IPS-15b (cell line): ENCODE results near the gene PPIF.

Source experiments
- H3K27me3 ChIP-seq: one replicate; pipeline ENCODE4 v1.6.1; 2013; ENCODE audit warnings: low read length; ENCODE audit not compliant: control insufficient read depth, insufficient read depth
- H3K36me3 ChIP-seq: one replicate; pipeline ENCODE4 v1.6.1; 2013; ENCODE audit warnings: low read length; ENCODE audit not compliant: control insufficient read depth, insufficient read depth
- H3K4me1 ChIP-seq: one replicate; pipeline ENCODE4 v1.6.1; 2013; ENCODE audit warnings: mild to moderate bottlenecking, low read length; ENCODE audit not compliant: control insufficient read depth, insufficient read depth
- H3K4me3 ChIP-seq: one replicate; pipeline ENCODE4 v1.5.1; 2013; ENCODE audit warnings: low read depth, low read length
- H3K9ac ChIP-seq: one replicate; pipeline ENCODE4 v1.6.1; 2013; ENCODE audit warnings: low read depth, mild to moderate bottlenecking, low read length
- H3K9me3 ChIP-seq: one replicate; pipeline ENCODE4 v1.6.1; 2013; ENCODE audit warnings: mild to moderate bottlenecking, low read length; ENCODE audit not compliant: control insufficient read depth, insufficient read depth

PPIF gene

DNA sequence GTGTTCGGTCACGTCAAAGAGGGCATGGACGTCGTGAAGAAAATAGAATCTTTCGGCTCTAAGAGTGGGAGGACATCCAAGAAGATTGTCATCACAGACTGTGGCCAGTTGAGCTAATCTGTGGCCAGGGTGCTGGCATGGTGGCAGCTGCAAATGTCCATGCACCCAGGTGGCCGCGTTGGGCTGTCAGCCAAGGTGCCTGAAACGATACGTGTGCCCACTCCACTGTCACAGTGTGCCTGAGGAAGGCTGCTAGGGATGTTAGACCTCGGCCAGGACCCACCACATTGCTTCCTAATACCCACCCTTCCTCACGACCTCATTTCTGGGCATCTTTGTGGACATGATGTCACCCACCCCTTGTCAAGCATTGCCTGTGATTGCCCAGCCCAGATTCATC, 6.5 kb downstream of the PPIF start:
- H3K27me3 ChIP-seq: no peaks in the 10 kb centered on the region
- H3K9ac ChIP-seq: no peak overlapping the region
- H3K9me3 ChIP-seq: no peaks in the 10 kb centered on the region
- H3K4me3 ChIP-seq: no peak overlapping the region
- H3K36me3 ChIP-seq: peaks cover 42% of the 10 kb centered on the region
- H3K4me1 ChIP-seq: no peaks in the 10 kb centered on the region

DNA sequence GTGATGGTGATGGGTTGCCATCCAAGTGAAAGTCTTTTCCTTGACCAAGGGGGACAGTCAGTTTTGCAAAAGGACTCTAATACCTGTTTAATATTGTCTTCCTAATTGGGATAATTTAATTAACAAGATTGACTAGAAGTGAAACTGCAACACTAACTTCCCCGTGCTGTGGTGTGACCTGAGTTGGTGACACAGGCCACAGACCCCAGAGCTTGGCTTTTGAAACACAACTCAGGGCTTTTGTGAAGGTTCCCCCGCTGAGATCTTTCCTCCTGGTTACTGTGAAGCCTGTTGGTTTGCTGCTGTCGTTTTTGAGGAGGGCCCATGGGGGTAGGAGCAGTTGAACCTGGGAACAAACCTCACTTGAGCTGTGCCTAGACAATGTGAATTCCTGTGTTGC, 6.9 kb downstream of the PPIF start:
- Histone ChIP-seq H3K27me3 (no peaks in the 10 kb centered on the region), H3K4me3 (no peak overlapping the region), H3K4me1 (no peaks in the 10 kb centered on the region), H3K36me3 (peaks cover 40% of the 10 kb centered on the region), H3K9ac (no peak overlapping the region), H3K9me3 (no peaks in the 10 kb centered on the region)

DNA sequence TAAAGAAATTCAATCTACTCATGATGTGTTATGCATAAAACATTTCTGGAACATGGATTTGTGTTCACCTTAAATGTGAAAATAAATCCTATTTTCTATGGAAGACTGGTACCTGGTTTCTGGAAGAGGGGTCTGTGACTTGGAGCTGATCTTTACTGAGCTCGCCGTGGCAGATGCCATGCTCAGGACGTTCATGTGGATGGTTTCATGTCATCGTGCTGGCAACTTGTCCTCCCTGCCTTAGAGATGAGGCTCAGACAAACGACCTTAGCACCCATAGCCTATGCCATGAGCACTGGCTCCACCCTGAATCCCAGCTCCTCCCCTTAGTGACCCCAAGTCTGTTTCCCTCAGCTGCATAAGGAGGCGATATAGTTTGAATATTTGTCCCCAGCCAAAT, 7.3 kb downstream of the PPIF start:
- Histone ChIP-seq H3K27me3 (no peaks in the 10 kb centered on the region), H3K36me3 (peaks cover 36% of the 10 kb centered on the region), H3K9me3 (no peaks in the 10 kb centered on the region), H3K4me1 (no peaks in the 10 kb centered on the region), H3K4me3 (no peak overlapping the region), H3K9ac (no peak overlapping the region)

DNA sequence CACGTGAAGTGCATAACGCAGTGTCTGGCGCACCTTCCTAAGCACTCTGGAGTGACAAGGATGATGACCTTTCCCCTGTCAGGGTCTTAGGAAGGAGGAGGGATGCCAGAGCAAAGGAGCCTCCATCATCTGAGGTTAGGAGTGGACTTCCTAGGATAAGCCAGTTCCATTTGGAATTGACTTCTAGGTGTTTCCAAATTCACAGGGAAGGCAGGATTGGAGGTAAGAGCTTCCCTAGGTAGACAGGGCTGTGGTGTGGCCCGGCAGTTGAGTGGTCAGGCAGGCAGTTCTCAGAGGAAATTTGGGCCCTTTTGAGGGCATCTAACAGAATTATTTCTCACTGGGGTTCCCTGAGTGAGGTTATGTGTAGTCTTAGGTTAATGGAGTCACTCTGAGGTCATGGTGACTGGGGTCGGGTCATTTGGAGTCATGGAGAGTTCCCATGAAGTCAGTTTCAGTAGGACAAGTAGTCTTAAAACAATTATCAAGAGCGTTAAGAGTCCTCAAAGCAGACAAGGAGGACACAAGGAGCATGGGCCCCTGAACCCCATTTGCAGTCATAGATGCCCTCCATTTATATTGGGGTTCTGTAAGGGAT, 8.2 kb downstream of the PPIF start:
- Histone ChIP-seq H3K36me3 (peaks cover 27% of the 10 kb centered on the region), H3K9me3 (no peaks in the 10 kb centered on the region), H3K9ac (no peak overlapping the region), H3K27me3 (no peaks in the 10 kb centered on the region), H3K4me1 (no peaks in the 10 kb centered on the region), H3K4me3 (no peak overlapping the region)

DNA sequence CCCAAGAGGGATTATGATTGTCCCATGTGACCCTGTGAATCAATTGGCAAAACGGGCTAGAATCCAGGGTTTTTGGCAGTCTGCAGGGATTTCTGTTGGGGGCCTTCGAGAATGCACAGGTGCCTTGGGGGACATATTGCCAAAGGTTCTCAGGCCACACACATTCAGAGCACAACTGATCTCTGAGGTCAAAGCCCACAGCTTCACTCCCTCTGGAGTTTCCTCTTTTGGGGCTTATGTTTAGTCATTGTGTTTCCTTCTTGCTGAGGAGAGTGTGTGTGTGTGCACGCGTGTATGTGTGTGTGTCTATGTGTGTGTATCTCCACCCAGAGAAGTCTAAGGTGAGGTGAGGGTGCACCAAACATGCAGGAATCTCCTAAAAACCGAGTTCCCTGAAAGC, 8.8 kb downstream of the PPIF start:
- Histone ChIP-seq H3K27me3 (no peaks in the 10 kb centered on the region), H3K9ac (no peak overlapping the region), H3K9me3 (no peaks in the 10 kb centered on the region), H3K36me3 (peaks cover 22% of the 10 kb centered on the region), H3K4me3 (no peak overlapping the region), H3K4me1 (no peaks in the 10 kb centered on the region)

DNA sequence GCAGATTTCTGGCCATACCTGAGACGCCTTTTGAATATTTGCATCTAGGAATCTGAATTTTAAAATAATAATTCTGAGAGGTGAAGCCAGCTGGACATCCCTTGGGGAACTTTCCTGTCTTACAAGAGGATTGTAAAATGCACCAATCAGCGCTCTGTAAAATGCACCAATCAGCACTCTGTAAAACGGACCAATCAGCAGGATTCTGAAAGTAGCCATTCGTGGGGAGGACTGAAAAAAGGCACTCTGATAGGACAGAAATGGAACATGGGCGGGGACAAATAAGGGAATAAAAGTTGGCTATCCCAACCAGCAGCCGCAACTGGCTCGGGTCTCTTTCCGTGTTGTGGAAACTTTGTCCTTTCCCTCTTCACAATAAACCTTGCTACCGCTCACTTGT, 9.9 kb downstream of the PPIF start:
- Histone ChIP-seq H3K4me1 (no peaks in the 10 kb centered on the region), H3K9me3 (no peaks in the 10 kb centered on the region), H3K36me3 (peaks cover 13% of the 10 kb centered on the region), H3K4me3 (no peak overlapping the region), H3K27me3 (no peaks in the 10 kb centered on the region), H3K9ac (no peak overlapping the region)

DNA sequence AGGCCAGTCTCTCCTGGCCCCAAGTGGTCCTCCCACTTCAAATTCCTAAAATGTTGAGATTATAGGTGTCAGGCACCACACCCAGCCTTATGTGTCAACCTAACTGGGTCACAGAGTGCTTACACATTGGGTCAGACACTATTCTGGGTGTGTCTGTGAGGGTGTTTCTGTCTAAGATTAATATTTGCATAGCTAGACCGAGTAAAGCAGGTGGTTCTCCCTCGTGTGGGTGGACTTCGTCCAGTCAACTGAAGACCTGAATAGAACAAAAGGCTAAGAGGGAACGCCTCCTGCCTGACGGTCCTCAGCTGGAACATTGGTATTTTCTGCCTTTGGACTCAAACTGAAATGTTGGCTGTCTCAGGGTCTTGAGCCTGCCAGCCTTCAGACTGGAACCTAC, 11.5 kb downstream of the PPIF start:
- Histone ChIP-seq H3K4me1 (no peaks in the 10 kb centered on the region), H3K27me3 (no peaks in the 10 kb centered on the region), H3K36me3 (peaks cover 2% of the 10 kb centered on the region), H3K9me3 (no peaks in the 10 kb centered on the region), H3K9ac (no peak overlapping the region), H3K4me3 (no peak overlapping the region)

DNA sequence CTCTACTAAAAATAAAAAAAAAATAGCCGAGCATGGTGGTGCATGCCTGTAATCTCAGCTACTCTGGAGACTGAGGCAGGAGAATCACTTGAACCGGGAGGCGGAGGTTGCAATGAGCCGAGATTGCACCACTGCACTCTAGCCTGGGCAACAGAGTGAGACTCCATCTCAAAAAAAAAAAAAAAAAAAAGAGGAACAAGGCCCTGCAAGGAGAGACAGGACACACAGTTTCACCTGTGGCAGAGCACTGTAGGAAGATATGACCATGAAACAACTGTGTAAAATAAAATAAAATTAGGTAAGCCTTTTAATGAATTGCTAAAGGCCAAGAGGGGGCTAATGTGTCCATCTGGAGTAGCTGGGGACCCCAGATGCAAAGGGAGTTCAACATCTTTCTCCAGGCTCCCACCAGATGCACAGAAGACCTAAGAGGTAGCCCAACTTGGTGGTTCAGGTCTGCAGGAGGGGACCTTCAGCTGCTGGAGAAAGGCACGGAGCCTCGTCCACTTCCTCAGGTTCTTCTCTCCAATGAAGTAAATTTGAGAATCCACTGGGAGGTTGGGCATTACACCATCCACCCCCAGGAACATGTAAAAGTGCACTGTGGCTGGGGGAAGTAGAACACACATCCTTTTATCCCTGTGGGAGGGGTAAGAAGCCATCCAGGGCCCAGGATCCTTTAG, 12.7 kb downstream of the PPIF start:
- no peaks in the 10 kb centered on the region for H3K27me3 ChIP-seq
- H3K4me1 ChIP-seq: no peaks in the 10 kb centered on the region
- no peaks in the 10 kb centered on the region for H3K9me3 ChIP-seq
- H3K36me3 ChIP-seq: no peaks in the 10 kb centered on the region
- H3K4me3 ChIP-seq: no peak overlapping the region
- no peak overlapping the region for H3K9ac ChIP-seq

DNA sequence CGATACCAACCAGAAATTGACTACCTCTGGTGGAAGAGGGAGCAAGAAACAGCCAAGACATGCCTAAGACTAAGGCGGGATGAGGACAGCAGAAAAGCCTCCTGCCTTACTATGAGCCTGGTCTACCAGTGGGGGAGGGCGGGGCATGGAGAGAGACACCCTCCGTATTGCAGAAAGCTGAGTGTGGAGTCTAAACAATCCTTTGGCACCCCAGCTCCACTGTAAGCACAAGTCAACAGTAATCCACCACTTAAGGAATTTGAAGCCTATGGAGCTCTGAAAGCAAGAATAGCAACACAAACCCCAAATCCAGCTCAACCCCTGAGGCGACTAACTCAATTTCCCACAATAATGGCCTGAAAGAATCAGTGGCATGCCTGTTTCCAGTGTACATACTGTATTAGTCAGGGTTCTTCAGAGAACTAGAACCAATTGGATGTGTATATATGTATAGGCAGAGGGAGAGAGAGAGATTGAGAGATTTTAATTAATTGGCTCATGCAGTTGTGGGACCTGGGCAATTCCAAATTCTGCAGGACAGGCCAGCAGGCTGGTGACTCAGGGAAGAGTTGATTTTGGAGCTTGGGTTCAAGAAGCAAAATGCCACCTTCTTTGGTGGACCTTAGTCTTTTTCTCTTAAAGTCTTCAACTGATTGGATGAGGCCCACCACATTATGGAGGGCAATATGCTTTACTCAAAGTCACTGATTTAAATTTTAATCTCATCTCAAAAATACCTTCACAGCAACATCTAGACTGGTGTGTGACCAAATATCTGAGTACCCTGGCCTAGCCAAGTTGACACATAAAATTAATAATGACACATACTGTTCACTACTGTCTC, 13.5 kb downstream of the PPIF start:
- Histone ChIP-seq H3K9ac (no peak overlapping the region), H3K4me1 (no peaks in the 10 kb centered on the region), H3K4me3 (no peak overlapping the region), H3K27me3 (no peaks in the 10 kb centered on the region), H3K36me3 (no peaks in the 10 kb centered on the region), H3K9me3 (no peaks in the 10 kb centered on the region)

DNA sequence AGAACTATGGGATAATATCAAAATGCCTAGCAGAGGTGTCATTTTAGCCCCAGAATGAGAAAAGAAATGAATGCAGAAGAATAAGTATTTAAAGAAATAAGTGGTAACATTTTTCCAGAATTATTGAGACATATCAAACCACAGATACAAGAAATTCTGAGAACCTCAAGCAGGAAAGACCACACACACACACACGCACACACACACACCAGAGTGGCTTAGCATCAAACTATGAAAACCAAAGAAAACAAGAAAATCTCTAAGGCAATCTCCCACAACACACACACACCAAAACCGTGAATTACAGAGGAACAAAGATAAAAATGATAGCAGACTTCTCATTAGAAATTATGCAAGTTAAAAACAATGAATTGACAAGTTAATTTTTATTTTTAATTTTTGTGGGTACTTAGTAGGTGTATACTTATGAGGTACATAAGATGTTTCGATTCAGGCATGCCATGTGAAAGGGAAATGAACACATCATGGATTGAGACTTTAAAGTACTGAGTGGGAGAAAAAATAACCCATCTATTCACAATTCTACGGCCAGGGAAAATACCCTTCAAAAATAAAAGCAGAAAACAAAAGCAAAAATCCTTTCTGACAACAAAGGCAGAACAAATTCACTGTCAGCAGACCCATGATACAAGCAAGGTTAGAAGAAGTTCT, 14.6 kb downstream of the PPIF start:
- H3K9ac ChIP-seq: no peak overlapping the region
- no peaks in the 10 kb centered on the region for H3K9me3 ChIP-seq
- H3K27me3 ChIP-seq: no peaks in the 10 kb centered on the region
- H3K36me3 ChIP-seq: no peaks in the 10 kb centered on the region
- no peak overlapping the region for H3K4me3 ChIP-seq
- no peaks in the 10 kb centered on the region for H3K4me1 ChIP-seq

DNA sequence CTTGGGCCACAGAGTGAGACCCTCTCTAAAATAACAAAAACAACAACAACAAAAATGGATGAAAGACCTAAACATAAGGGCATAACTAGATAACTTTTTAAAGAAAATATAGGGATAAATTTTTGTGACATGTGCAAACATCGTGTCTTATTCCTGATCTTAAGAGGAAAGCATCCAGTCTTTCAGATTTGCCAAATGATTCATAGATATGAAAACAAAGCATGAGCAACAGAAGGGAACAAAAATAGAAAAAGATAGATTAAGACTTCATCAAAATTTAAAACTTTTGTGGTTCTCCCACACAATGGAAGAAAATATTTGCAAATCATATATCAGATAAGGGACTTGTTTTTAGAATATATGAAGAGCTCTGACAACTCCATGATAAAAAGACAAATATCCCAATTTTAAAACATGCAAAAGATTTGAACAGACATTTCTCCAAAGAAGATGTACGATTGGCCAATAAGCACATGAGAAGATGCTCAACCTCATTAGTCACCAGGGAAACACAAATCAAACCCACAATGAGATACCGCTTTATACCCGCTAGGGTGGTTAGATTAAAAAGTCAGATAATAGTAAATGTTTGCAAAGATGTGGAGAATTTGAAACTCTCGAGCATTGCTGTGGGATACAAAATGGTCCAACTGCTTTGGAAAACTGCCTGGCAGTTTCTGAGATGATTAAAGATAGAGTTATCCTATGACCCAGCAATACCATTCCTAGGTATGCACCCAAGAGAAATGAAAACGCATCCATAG, 20.3 kb downstream of the PPIF start:
- H3K27me3 ChIP-seq: no peaks in the 10 kb centered on the region
- H3K4me1 ChIP-seq: no peaks in the 10 kb centered on the region
- no peaks in the 10 kb centered on the region for H3K9me3 ChIP-seq
- no peak overlapping the region for H3K9ac ChIP-seq
- H3K4me3 ChIP-seq: no peak overlapping the region
- H3K36me3 ChIP-seq: no peaks in the 10 kb centered on the region
